Activated CD4-positive, alpha-beta T cell treated with anti-CD3 and anti-CD28 coated beads for 48 hours (primary cell): ENCODE data around the gene LARGE2.
"Not testable (repeated sequence)": the region's sequence is repeated elsewhere in the genome, so short reads cannot be mapped to it uniquely, and the experiment has no call there.

Experiments used
- DNase-seq: peaks from one replicate; pipeline ENCODE4 v3.0.0-alpha.2; 2020

Gene LARGE2

DNA sequence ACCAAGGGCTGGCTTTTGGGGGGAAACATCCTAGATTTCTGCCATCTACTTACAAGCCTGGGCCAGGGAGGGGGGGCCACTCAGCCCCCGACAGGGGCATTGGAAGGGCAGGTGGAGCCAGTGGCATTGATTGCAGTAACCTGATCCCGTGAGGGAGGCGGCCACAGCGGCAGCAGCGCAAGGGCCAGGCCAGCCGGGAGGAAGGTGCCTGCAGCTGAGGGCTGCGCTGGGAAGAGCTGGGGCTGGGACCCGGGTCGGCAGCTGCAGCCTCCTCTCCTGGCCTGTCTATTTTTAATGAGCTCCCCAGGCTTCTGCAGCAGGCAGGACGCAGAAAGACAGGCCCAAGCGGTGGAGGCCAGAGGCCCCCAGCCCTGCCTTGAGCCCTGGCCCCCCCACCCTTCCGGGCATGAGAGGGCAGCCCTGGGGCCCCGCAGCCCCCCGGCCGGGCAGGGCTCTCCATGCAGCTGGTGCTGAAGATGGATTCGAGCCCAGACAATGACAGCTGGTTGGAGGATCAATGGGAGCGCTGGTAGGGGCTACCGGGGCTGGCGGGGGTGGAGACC lies 26.0 kb upstream of the LARGE2 start:
- DNase-seq: no peak

DNA sequence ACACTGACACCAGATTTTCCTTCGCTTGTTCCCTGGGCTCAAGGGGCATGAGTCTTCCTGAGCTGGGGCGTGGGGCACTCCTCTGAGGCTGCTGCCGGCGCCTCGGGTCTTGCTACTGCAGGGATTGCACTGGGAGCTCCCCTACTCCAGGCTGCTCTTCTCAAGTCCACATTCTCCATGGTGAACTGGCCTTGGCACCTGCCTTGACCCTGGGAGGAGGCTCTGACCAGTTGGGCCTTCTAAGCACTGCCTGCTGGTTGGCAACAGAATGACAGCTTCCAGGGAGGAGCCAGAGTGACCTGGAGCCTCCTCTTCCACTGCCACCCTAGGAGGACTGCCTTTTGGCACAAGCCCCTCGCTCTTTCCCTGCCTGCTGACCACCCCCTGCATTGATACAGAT lies 24.9 kb upstream of the LARGE2 start:
- DNase-seq: no peak

DNA sequence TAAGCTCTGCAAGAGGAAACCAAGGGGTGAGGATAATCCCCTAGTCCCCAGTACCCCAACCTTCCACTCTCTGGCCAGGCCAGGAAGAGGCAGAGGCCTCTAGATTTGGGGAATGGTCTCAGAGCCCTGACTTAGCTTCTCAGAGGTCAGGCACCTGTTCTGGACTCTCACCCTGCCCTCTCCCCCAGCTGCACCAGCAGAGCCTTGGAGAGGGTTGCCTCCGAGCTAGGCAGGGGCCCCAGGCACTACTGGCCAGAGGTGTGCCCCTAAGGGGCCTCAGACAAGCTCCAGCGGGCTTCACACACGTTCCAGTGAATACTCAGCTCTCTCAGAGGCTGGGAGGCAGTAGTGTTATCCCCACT lies 23.4 kb upstream of the LARGE2 start:
- DNase-seq: no peak

DNA sequence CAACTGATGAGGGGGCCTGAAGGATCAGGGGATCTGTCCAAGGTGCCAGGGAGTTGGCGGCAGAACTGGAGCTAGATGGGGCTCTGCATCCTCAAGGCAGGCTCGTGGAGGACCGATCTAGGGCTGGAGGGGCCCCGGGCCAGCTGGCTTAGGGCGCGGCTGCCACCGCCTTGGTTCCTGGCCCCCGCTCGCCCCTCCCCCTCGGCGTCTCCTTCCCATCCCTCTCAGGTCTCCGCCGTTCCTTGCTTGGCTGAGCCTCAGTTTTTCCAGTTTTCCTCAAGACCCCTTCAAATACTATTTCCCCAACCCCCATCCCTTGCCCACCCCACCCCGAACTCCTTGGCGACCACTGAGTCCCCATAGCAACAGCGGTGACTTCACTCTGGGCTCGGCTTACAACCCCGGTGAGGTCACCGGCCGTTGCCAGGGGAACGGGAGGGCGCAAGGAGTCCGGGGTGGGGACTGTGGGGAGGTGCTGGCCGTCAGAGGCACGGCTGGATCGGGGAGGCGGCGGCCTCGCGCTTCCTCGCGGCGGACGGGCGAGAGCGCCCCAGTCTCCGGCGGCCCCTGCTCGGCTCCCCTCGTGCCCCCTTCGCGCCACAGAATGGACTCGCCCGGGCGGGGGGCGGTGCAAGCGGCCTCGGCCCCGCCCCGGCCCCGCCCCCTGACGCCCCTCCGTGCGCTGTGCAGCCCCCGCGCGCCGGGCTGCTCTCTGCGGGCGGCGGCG lies 22.8 kb upstream of the LARGE2 start:
- DNase-seq: peak; percentile 71

DNA sequence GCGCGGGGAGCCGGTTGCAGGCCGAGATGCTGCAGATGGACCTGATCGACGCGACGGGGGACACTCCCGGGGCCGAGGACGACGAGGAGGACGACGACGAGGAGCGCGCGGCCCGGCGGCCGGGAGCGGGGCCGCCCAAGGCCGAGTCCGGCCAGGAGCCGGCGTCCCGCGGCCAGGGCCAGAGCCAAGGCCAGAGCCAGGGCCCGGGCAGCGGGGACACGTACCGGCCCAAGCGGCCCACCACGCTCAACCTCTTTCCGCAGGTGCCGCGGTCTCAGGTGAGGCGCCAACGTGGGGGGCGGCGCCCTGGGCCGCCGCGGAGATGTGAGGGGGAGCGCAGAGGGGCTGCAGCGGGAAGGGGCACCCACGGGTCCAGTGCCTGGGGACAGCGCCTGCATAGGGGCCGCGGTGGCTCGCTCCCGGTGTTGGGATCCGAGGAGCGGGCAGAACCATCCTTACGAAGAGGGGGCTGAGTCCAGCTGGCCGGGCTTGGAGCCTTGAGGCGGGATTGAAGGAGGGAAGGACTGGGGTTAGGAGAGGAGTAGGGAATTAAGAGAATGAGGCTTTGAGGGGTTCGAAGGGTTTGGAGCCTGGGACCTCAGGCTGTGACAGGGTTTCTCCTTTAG lies 22.2 kb upstream of the LARGE2 start:
- DNase-seq: not testable (repeated sequence)

DNA sequence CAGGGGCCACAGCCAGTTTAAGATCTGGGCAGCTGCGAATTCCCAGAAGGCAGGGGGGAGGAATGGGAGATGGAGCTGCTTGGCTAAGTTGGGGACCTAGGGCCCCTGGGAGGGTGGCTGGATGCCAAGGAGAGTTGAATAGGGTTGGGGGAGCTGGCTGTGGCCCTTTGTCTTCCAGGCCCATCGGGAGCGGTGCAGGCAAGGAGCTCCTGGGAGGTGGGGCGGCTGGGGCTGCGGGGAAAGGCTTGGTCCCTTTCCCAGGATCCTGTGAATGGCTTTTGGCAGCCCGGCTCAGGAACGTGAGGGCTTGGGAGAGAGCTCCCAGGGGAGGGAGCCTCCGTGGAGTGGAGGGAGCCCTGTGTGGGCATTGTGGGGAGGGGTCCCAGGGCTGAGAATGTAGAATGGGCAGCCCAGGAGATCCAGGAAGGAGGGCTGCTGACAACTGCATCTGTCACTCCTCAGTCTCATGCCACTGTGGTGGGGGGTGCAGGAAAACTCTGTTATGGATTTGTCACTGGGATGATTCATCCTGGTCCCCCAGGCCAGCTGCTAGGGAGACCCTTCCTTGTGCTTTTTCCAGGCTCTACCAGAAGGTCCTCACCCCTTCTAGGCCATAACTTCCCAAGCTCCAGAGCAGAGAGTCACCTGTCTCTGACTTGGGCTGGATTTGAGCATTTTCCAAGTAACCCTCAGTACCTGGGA lies 21.4 kb upstream of the LARGE2 start:
- no peak for DNase-seq

DNA sequence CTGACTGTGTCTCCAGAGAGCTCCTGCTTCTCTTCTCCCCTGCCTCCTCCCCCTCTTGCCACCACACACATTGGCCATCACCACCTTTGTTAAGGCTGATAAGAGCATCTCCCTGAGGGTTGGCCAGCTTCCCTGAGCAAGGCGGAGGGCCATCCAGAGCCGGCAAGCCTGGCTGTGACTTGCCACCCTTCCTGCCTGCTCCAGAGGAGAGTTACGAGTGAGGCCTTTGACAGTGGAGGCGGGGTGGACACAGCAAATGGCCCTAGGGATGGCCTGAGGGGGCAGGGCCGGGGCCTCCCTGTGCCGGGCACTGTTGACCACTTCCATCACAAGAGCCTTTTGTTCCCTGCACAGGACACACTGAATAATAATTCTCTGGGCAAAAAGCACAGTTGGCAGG lies 20.8 kb upstream of the LARGE2 start:
- no peak for DNase-seq

DNA sequence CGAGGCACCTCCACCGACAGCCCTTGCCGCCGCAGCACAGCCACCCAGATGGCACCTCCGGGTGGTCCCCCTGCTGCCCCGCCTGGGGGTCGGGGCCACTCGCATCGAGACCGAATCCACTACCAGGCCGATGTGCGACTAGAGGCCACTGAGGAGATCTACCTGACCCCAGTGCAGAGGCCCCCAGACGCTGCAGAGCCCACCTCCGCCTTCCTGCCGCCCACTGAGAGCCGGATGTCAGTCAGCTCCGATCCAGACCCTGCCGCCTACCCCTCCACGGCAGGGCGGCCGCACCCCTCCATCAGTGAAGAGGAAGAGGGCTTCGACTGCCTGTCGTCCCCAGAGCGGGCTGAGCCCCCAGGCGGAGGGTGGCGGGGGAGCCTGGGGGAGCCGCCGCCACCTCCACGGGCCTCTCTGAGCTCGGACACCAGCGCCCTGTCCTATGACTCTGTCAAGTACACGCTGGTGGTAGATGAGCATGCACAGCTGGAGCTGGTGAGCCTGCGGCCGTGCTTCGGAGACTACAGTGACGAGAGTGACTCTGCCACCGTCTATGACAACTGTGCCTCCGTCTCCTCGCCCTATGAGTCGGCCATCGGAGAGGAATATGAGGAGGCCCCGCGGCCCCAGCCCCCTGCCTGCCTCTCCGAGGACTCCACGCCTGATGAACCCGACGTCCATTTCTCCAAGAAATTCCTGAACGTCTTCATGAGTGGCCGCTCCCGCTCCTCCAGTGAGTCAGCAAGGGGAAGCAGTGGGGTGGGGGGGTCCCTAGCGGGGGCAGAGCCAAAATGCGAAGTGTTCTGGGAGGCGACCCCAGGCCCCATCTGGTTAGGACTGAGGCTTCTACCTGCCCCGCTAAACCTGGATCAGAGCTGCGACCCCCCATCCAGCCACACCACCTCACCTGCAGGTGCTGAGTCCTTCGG lies 19.7 kb upstream of the LARGE2 start:
- no peak for DNase-seq

DNA sequence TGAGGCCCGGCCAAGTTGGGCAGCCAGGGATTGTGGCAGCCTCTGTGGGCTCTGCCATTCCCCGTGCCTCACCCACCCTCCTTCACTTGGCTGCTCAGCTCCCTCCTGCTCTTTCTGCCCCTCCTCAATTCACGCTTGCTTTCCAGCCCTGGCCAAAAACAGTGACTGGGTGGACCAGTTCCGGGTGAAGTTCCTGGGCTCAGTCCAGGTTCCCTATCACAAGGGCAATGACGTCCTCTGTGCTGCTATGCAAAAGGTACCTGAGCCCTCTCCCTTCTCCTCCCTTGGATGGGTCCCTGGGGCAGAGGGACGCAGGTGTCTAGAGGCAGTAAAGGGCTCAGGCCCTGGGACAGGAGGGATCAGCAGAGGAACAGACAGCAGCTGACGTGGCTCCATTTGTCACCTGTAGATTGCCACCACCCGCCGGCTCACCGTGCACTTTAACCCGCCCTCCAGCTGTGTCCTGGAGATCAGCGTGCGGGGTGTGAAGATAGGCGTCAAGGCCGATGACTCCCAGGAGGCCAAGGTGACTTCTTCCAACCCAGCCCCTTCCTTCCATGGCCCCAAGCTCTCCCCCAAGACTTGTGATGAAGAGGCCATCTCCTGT lies 18.0 kb upstream of the LARGE2 start:
- DNase-seq: no peak

DNA sequence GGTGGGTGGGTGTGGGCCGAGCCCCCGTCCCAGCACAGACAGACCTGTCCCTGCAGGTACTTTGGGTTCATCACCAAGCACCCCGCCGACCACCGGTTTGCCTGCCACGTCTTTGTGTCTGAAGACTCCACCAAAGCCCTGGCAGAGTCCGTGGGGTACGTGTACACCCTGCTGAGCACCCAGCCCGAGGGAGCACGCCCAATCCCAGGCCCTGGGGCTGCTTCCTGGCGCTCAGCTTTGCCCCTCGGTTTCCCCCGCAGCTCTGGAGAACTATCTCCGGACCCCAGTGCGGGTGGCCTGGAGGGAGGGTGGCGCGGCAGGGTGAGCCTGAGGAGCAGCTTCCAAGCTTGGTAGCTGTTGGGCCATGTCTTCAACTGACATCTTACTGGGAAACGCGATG lies 17.4 kb upstream of the LARGE2 start:
- DNase-seq: no peak

DNA sequence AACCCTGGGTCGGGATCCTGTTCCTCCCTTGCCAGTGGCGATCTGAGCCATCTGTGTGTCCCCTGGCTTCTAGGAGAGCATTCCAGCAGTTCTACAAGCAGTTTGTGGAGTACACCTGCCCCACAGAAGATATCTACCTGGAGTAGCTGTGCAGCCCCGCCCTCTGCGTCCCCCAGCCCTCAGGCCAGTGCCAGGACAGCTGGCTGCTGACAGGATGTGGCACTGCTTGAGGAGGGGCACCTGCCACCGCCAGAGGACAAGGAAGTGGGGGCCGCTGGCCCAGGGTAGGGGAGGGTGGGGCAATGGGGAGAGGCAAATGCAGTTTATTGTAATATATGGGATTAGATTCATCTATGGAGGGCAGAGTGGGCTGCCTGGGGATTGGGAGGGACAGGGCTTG lies 16.9 kb upstream of the LARGE2 start:
- DNase-seq: not testable (repeated sequence)

DNA sequence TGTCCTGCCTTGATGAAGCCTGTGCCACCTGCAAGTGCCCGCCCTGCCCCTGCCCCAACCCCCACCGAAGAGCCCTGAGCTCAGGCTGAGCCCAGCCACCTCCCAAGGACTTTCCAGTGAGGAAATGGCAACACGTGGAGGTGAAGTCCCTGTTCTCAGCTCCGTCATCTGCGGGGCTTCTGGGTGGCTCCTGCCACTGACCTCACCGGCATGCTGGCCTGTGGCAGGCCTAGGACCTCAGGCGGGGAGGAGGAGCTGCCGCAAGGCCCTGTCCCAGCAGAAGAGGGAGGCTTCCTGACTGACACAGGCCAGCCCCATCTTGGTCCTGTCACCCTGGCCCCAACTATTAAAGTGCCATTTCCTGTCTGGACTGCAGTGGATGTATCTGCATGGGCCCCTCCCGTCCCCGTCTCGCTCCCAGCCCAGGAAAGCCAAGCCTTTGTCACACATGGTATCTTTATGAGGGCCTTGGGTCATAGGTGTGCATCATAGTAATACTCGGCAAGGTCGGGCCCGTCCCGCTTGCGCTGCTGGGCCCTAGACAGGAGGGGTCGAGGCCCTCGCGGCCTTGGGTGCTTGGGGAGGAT lies 16.3 kb upstream of the LARGE2 start:
- no peak for DNase-seq

DNA sequence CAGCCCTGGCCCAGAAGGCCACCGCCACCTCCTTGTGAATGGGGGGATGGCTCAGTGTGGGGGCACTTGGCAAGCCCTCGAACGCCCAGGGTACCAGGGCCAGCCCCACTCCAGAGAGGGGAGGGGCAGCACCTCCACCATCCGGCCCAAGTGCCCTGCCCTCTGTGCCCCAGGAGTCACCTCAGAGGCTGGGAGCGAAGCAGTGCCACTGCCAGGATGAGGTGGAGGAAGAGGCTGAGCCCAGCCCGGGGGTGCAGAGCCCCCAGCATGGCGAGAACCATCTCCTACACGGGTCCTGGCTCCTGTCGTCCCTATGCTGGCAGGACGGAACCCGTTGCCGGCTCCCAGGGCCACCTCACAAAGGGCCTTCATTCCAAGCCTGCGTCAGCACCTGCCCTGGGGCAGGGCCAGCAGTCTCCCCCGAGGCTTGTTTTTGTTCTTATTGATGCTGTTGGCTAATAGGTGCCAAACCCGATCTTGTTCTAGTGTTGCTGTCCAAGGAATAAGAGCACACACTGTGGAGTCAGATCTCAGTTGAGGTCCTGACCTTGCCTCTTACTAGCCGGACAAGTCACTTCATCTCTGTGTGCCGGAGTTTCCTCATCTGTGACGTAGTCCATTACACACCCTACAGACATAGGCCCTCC lies 15.4 kb upstream of the LARGE2 start, which contains the start of gene FREY1:
Gene FREY1 (minus strand): TSS at position 307 of the 647 bp plus-strand sequence. CDS start 26 bp downstream, at position 281.
- DNase-seq: no peak

DNA sequence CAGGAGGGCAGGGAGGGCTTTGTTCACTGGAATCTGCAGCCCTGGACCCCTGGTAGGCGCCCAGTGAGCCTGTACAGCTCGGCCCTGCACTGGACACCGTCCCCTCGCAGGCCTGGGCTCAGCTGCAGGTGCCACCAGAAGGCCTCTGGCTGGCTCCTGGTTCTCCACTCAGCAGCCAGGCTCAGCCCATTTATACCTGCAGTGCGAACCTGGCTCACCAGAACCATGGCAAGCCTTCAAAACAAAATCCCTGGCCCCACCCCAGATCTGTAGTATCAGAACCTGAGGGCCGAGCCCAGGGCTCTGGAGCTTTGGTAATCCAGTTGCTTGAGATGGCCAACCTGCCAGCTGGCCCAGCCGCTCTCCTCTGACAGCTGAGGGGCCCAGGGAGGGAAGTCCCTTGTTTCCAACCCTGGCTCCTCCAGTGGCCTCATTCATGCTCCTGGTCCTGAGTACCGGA lies 14.5 kb upstream of the LARGE2 start:
- no peak for DNase-seq

DNA sequence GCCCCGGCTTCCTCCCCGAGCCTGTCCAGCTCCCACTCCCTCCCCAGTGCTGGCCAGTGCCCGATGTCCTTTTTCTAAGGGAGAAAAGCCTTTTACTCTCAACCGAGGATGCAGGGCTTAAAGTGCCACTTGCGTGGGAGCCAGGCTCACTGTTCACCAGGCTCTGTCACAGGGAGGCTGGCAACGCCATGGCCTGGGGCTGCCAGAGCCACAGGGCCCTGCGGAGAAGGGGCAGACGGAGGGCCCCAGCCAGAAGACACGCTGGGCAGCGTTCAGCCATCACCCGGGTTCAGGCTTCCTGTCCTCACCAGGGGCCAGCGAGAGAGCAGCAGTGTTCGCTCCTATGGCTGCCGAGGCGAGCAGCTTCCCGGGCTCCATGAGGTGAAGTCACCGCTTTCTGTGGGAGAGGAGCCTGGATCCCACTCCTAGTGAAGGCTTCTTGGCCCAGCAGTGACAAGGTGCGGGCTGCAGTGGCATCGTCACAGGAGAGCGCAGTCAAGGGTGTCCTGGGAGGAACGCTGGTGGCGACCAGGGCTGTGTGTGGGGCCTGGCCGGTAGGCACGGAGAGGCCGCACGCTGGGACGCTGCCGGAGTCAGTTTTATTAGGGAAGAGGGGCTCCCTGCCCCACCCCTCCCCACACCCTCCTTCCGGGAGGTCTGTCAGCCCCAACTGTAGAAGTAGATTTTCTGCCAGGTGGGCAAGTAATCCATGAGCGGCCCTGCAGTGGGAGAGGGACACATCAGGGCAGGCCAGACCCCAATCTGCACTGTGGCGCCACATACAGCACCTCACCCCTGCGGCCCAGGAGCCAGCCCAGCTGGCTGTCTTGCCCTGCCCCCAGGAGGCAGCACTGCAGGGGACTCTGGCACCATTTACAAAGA lies 12.6 kb upstream of the LARGE2 start:
- DNase-seq: no peak

DNA sequence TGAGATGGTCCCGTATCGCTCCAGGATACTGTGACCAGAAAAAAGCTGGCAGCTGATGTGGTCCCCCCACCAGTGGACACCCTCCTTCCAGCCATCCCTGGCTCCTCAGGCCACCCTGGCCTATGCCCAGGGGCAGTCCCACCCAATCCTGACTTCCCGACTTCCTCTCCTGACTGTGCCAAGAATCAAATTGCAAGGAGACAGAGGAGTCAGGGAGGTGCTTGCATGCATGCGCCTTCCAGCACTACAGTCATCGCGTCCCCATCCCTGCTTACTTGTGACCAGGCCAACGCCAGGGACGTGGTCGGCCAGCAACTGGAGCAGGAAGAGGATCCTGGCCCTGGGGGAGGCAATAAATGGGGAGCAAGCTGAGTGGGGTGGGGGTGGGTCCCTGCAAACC lies 11.8 kb upstream of the LARGE2 start:
- no peak for DNase-seq

DNA sequence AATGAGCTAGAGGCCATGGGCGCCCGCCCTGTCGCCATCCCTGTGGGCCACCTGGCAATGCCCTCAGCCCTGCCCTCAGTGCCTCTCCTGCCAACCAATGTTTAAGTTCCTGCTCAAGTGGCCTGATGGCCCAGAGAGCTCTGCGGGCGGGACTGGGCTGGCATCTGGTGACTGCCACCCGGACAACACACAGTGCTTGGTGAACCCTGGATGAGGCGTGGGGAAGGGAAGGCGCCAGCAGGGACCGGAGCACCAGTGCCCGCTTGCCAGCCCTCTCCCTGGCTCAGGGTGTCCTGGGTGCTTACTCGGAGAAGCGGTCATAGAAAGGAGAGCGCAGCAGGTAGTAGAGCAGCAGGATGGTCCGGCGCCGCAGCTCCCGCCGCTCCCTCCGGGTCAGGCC lies 8.9 kb upstream of the LARGE2 start:
- DNase-seq: no peak

DNA sequence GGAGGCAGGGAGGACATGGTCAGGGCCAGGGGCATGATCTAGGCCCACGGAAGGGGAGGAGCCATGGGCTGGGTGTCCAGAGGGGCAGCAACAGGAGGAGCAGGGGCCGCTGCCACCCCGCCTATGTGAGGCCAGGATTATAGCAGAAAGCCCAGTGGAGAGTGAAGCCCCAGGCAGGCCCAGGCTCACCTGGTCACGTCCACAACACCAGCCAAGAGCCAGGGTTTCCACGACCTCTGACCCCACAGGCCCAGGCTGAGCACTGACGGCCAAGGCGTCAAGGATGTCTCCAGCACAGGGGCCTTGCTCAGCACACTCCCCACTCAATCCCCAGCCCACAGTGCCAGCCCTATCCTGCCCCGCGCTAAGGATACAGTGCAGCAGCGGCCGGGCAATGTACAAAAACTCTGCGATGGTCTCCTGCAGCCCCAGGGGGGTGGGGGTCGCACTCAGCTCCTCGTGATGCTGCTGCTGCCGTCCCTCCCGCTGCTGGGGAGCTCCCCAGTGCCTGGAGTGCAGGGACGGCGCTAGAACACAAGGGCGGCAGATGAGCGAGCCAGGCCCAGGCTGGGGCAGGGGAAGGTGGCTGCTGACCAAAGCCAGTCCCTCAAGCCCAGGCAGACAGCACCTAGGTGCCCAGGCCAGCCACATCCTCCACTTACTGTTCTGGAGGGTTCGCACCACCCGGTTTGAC lies 8.4 kb upstream of the LARGE2 start:
- DNase-seq: no peak

DNA sequence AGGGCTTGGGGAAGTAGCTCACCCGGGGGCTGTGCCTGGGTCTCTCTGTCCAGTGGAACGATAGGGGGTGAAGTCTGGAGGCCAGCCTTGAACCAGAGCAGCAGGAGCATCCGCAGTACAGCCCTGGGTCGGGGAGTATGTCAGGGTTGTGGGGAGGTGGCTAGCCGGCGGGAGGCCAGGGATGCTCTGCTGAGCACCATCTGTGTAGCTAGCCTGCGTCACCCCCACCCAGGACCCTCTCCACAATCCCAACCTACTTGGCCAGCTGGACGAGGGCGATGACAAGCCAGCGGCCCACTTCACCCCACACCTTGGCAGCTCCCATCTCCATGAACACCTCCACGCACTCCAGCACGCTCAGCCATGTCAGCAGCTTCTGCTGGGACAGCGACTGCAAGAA lies 7.0 kb upstream of the LARGE2 start:
- no peak for DNase-seq

DNA sequence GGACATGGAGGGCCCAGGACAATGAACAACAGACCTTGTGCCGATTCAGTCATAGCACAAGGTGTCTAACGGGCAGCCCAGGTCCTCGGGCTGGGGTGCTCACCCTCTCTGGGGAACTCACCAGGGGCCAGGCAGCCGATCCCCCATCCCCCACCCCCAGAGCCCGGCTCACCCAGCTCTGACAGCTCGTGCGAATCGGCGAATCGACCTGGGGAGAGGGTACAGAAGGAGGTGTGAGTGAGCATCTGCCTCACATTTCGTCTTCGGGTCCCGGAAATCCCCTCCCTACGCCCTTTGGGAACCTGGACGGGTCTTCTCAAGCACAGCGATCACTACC lies 5.2 kb upstream of the LARGE2 start:
- DNase-seq: peak; percentile 43
